KMS-11 (cell line): Measurements from ENCODE around the gene USP31.
"Not testable (repeated sequence)": the region's sequence is repeated elsewhere in the genome, so short reads cannot be mapped to it uniquely, and the experiment has no call there.

Source experiments
- H2AFZ ChIP-seq: fragments of 200-600 bp; sonication (generic); 2 replicates; pipeline ENCODE4 v1.6.1; 2016; ENCODE audit warnings: antibody characterized with exemption, mixed run types, low read depth
- H3K27ac ChIP-seq: fragments of 200-600 bp; sonication (generic); 2 replicates; pipeline ENCODE4 v1.6.1; 2016; ENCODE audit warnings: mild to moderate bottlenecking, mixed run types
- H3K27me3 ChIP-seq: fragments of 200-600 bp; sonication (generic); 2 replicates; pipeline ENCODE4 v1.6.1; 2017; ENCODE audit warnings: mild to moderate bottlenecking, low read depth, mixed run types, moderate library complexity; ENCODE audit not compliant: insufficient read depth
- H3K36me3 ChIP-seq: fragments of 200-600 bp; sonication (generic); 2 replicates; pipeline ENCODE4 v1.6.1; 2017; ENCODE audit warnings: mild to moderate bottlenecking, mixed run types; ENCODE audit not compliant: insufficient read depth
- H3K4me1 ChIP-seq: fragments of 200-600 bp; sonication (generic); 2 replicates; pipeline ENCODE4 v1.6.1; 2016; ENCODE audit warnings: mild to moderate bottlenecking, low read depth, mixed run types; ENCODE audit not compliant: poor library complexity, severe bottlenecking
- H3K4me2 ChIP-seq: fragments of 200-600 bp; sonication (generic); 2 replicates; pipeline ENCODE4 v1.7.0; 2016; ENCODE audit warnings: mild to moderate bottlenecking, mixed run types
- H3K4me3 ChIP-seq: fragments of 200-600 bp; sonication (generic); IDR thresholded peaks from 2 replicates; pipeline ENCODE4 v1.6.1; 2017; ENCODE audit warnings: low read depth, low read length, mixed read lengths; ENCODE audit not compliant: insufficient read depth
- H3K79me2 ChIP-seq: fragments of 200-600 bp; sonication (generic); 2 replicates; pipeline ENCODE4 v1.6.1; 2016; ENCODE audit warnings: low read depth, mixed run types; ENCODE audit not compliant: insufficient read depth
- H3K9ac ChIP-seq: fragments of 200-600 bp; sonication (generic); 2 replicates; pipeline ENCODE4 v1.6.1; 2016; ENCODE audit warnings: mild to moderate bottlenecking, mixed run types
- H4K20me1 ChIP-seq: fragments of 200-600 bp; sonication (generic); 2 replicates; pipeline ENCODE4 v1.6.1; 2016; ENCODE audit warnings: mild to moderate bottlenecking, mixed run types; ENCODE audit not compliant: insufficient read depth
- TF ChIP-seq, protein P1 (sequence below): fragments of 200-600 bp; sonication (generic); conservative IDR thresholded peaks from 2 replicates; pipeline ENCODE4 v1.6.1; 2017; ENCODE audit warnings: low read depth, mild to moderate bottlenecking, antibody characterized with exemption, low read length, moderate library complexity, mixed read lengths

USP31 gene

DNA sequence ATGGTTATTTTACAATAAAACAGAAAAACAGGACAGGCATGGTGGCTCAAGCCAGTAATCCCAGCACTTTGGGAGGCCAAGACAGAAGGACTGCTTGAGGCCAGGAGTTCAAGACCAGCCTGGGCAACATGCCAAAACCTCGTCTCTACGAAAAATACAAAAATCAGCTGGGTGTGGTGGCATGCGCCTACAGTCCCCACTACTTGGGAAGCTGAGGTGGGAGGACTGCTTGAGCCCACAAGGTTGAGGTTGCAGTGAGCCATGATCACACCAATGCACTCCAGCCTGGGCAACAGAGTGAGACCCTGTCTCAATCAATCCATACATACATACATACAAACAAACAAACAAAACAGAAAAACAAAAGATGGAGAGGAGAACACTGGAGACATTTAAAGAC is 45.6 kb downstream of the USP31 start:
- Histone ChIP-seq H3K4me1 (peaks cover 4% of the 10 kb centered on the region), H3K36me3 (no peaks in the 10 kb centered on the region; the same call in 1 of the 2 replicates), H3K4me3 (no peak overlapping the region), H3K27ac (no peak overlapping the region), H3K79me2 (no peaks in the 10 kb centered on the region; the same call in 1 of the 2 replicates), H4K20me1 (no peaks in the 10 kb centered on the region), H3K4me2 (no peak overlapping the region), H3K9ac (no peak overlapping the region), H2AFZ (no peak overlapping the region), H3K27me3 (no peaks in the 10 kb centered on the region)
- TF ChIP-seq, protein P1, sequence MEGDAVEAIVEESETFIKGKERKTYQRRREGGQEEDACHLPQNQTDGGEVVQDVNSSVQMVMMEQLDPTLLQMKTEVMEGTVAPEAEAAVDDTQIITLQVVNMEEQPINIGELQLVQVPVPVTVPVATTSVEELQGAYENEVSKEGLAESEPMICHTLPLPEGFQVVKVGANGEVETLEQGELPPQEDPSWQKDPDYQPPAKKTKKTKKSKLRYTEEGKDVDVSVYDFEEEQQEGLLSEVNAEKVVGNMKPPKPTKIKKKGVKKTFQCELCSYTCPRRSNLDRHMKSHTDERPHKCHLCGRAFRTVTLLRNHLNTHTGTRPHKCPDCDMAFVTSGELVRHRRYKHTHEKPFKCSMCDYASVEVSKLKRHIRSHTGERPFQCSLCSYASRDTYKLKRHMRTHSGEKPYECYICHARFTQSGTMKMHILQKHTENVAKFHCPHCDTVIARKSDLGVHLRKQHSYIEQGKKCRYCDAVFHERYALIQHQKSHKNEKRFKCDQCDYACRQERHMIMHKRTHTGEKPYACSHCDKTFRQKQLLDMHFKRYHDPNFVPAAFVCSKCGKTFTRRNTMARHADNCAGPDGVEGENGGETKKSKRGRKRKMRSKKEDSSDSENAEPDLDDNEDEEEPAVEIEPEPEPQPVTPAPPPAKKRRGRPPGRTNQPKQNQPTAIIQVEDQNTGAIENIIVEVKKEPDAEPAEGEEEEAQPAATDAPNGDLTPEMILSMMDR = no peak

DNA sequence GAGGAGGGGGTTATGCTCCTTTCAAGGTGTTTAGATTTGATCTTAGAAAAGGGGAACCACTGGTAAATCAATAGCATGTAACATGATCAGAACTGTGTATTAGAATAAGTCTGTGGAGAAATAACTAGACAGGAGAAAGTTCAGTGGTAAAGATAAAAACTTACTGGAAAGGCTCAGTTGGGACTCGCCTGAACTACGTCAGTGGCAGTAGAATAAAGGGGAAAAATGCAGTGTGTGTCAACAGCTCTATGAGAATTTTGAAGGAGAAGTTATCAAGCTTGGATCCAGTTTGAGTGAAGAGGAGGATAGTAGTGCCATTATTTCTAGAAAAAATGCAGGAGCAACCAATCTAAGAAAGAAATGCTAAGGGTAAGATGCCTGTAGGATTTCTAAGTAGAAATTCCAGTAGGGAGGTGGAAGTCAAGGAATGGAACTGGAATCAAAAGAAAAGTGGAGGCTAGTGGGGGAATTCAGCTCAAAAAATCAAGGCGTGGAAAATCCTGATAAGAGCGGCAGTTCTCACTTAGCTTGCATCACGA is 48.2 kb downstream of the USP31 start:
- TF ChIP-seq, protein P1 = no peak
- Histone ChIP-seq H3K4me3 (no peak overlapping the region), H3K27ac (no peak overlapping the region), H3K9ac (no peak overlapping the region), H3K4me1 (peaks cover 20% of the 10 kb centered on the region), H2AFZ (no peak overlapping the region), H4K20me1 (no peaks in the 10 kb centered on the region), H3K27me3 (no peaks in the 10 kb centered on the region), H3K79me2 (no peaks in the 10 kb centered on the region), H3K4me2 (no peak overlapping the region), H3K36me3 (no peaks in the 10 kb centered on the region; the same call in 1 of the 2 replicates)

DNA sequence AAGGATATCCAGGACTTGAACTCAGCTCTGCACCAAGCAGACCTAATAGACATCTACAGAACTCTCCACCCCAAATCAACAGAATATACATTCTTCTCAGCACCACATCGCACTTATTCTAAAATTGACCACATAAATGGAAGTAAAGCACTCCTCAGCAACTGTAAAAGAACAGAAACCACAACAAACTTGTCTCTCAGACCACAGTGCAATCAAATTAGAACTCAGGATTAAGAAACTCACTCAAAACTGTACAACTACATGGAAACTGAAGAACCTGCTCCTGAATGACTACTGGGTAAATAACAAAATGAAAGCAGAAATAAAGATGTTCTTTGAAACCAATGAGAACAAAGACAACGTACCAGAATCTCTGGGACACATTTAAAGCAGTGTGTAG is 52.8 kb downstream of the USP31 start:
- not testable (repeated sequence) for H3K4me3 ChIP-seq, H3K27me3 ChIP-seq, H4K20me1 ChIP-seq, H3K79me2 ChIP-seq, H2AFZ ChIP-seq, H3K36me3 ChIP-seq
- Histone ChIP-seq H3K4me1 (peaks cover 40% of the 10 kb centered on the region), H3K27ac (peak overlapping the region; percentile 85), H3K4me2 (peak overlapping the region; percentile 90), H3K9ac (peak overlapping the region; percentile 48; the same call in 1 of the 2 replicates)

DNA sequence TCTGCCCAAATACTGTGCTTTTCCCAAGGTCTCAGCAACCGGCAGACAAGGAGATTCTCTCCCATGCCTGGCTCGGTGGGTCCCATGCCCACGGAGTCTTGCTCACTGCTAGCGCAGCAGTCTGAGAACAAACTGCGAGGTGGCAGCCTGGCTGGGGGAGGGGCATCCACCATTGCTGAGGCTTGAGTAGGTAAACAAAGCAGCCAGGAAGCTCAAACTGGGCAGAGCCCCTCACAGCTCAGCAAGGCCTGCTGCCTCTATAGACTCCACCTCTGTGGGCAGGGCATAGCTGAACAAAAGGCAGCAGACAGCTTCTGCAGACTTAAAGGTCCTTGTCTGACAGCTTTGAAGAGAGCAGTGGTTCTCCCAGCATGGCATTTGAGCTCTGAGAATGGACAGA is 55.1 kb downstream of the USP31 start:
- not testable (repeated sequence) for H3K79me2 ChIP-seq, H3K4me3 ChIP-seq, H3K27me3 ChIP-seq, H4K20me1 ChIP-seq, H3K4me2 ChIP-seq, H3K36me3 ChIP-seq, H3K9ac ChIP-seq, H2AFZ ChIP-seq, H3K27ac ChIP-seq
- peaks cover 37% of the 10 kb centered on the region for H3K4me1 ChIP-seq

DNA sequence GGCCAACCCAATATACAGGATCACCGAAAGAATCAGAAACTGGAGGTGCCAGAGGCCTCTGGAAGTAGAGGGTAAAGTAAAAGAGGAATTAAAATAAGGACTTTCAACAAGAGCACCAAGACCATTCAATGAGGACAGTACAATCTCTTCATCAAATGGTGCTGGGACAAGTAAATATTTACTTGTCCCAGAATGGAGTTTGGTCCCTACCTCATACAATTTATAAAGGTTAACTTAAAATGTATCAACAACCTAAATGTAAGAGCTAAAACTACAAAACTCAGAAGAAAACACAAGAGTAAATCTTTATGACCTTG is 56.5 kb downstream of the USP31 start:
- H3K27ac ChIP-seq = no peak overlapping the region
- no peaks in the 10 kb centered on the region for H3K36me3 ChIP-seq
- no peaks in the 10 kb centered on the region for H3K27me3 ChIP-seq
- no peaks in the 10 kb centered on the region for H4K20me1 ChIP-seq
- TF ChIP-seq, protein P1 = no peak
- H3K9ac ChIP-seq = no peak overlapping the region
- H2AFZ ChIP-seq = no peak overlapping the region
- H3K4me3 ChIP-seq = no peak overlapping the region
- peaks cover 36% of the 10 kb centered on the region for H3K4me1 ChIP-seq
- no peak overlapping the region for H3K4me2 ChIP-seq
- no peaks in the 10 kb centered on the region; the same call in 1 of the 2 replicates for H3K79me2 ChIP-seq
